Memory B cell (primary cell): ENCODE results near the gene C6orf47.

ENCODE experiments used
- ATAC-seq: fragments of 150-1000 bp; cut with Tn5 transposase; 2 replicates; pipeline ENCODE4 v1.10.0; 2021; ENCODE audit warnings: low read depth, mild to moderate bottlenecking, moderate library complexity
- DNase-seq, 2 donors: peaks; one replicate each; pipeline ENCODE4 v3.0.0; 2022; ENCODE audit warnings: low spot score in 2 of 2
- H3K27ac Mint-ChIP-seq: one replicate; pipeline ENCODE4 v1.8.0; 2022; ENCODE audit warnings: mild to moderate bottlenecking, moderate library complexity, mixed read lengths
- H3K27me3 Mint-ChIP-seq: one replicate; pipeline ENCODE4 v1.8.0; 2022; ENCODE audit warnings: mixed read lengths
- H3K36me3 Mint-ChIP-seq: one replicate; pipeline ENCODE4 v1.8.0; 2022; ENCODE audit warnings: mild to moderate bottlenecking, mixed read lengths
- H3K4me1 Mint-ChIP-seq: one replicate; pipeline ENCODE4 v1.8.0; 2022; ENCODE audit warnings: mixed read lengths
- H3K4me3 Mint-ChIP-seq: one replicate; pipeline ENCODE4 v1.8.0; 2022; ENCODE audit warnings: mild to moderate bottlenecking, moderate library complexity, mixed read lengths
- H3K9me3 Mint-ChIP-seq: one replicate; pipeline ENCODE4 v1.8.0; 2022; ENCODE audit warnings: mixed read lengths

The C6orf47 gene

GRCh38 chr6:31610968-31611367, 49.6 kb downstream of the C6orf47 start:
- no peak for ATAC-seq
- H3K4me3 Mint-ChIP-seq = no peak overlapping the region
- H3K4me1 Mint-ChIP-seq = peaks cover 18% of the 10 kb centered on the region
- H3K9me3 Mint-ChIP-seq = no peaks in the 10 kb centered on the region
- no peaks in the 10 kb centered on the region for H3K36me3 Mint-ChIP-seq
- H3K27me3 Mint-ChIP-seq = no peaks in the 10 kb centered on the region
- DNase-seq = no peak
- no peak overlapping the region for H3K27ac Mint-ChIP-seq

GRCh38 chr6:31609519-31610406, 50.8 kb downstream of the C6orf47 start:
- DNase-seq (no peak), ATAC-seq (no peak)
- Mint-ChIP-seq H3K4me1 (peaks cover 6% of the 10 kb centered on the region), H3K36me3 (no peaks in the 10 kb centered on the region), H3K27me3 (no peaks in the 10 kb centered on the region), H3K4me3 (no peak overlapping the region), H3K27ac (no peak overlapping the region), H3K9me3 (no peaks in the 10 kb centered on the region)
